Measurements from ENCODE around the gene ZNF14.

DNA sequence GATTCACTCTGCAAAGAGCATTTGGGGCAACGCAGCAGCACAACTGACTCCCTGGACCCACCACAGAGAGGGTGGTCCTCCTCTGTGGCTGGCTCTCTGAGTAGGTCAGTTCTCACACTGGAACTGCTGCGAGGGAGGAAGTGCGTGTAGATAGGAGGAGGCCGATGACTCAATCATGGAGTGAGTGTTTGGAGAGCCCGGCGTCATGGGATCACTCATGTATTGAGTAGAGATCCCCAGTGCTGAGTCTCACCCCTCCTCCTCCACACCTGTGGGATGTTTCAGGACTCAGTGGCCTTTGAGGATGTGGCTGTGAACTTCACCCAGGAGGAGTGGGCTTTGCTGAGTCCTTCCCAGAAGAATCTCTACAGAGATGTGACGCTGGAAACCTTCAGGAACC lies 55.3 kb downstream of the ZNF14 start:
- TF ChIP-seq, protein P1, sequence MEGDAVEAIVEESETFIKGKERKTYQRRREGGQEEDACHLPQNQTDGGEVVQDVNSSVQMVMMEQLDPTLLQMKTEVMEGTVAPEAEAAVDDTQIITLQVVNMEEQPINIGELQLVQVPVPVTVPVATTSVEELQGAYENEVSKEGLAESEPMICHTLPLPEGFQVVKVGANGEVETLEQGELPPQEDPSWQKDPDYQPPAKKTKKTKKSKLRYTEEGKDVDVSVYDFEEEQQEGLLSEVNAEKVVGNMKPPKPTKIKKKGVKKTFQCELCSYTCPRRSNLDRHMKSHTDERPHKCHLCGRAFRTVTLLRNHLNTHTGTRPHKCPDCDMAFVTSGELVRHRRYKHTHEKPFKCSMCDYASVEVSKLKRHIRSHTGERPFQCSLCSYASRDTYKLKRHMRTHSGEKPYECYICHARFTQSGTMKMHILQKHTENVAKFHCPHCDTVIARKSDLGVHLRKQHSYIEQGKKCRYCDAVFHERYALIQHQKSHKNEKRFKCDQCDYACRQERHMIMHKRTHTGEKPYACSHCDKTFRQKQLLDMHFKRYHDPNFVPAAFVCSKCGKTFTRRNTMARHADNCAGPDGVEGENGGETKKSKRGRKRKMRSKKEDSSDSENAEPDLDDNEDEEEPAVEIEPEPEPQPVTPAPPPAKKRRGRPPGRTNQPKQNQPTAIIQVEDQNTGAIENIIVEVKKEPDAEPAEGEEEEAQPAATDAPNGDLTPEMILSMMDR (conservative IDR thresholded peaks at IDR 0.05; ENCODE audit: low read depth, low read length), result no peak
- TF ChIP-seq RCOR1 (IDR thresholded peaks at IDR 0.05; ENCODE audit: insufficient replicate concordance, low read length), result no peak
- no peak for TF ChIP-seq POLR2A (IDR thresholded peaks at IDR 0.05; ENCODE audit: low read depth, low read length)
- no peak for TF ChIP-seq CHD1 (IDR thresholded peaks at IDR 0.05; ENCODE audit: low read depth, low read length)
- TF ChIP-seq NFE2L2 (IDR thresholded peaks at IDR 0.05; ENCODE audit: low read depth, low read length), result no peak
- TF ChIP-seq RAD21 (IDR thresholded peaks at IDR 0.05; ENCODE audit: low read length), result no peak
- no peak for TF ChIP-seq FOS (IDR thresholded peaks at IDR 0.05; ENCODE audit: low read depth, low read length)
- no peak for TF ChIP-seq RFX5 (IDR thresholded peaks at IDR 0.05; ENCODE audit: low read depth, low read length)
- no peak for TF ChIP-seq BHLHE40 (IDR thresholded peaks at IDR 0.05; ENCODE audit: low read depth, low read length)
- TF ChIP-seq SMC3 (IDR thresholded peaks at IDR 0.05; ENCODE audit: low read depth, low read length), result no peak
- TF ChIP-seq MAFK (IDR thresholded peaks at IDR 0.05; ENCODE audit: low read depth, low read length), result no peak
- TF ChIP-seq MXI1 (IDR thresholded peaks at IDR 0.05; ENCODE audit: borderline replicate concordance, low read depth, low read length), result no peak
- TF ChIP-seq, protein P2, sequence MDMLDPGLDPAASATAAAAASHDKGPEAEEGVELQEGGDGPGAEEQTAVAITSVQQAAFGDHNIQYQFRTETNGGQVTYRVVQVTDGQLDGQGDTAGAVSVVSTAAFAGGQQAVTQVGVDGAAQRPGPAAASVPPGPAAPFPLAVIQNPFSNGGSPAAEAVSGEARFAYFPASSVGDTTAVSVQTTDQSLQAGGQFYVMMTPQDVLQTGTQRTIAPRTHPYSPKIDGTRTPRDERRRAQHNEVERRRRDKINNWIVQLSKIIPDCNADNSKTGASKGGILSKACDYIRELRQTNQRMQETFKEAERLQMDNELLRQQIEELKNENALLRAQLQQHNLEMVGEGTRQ (IDR thresholded peaks at IDR 0.05; ENCODE audit: low read depth, low read length), result no peak
